ENCODE measurements around the gene CDK14.
"Not testable (repeated sequence)": the region's sequence is repeated elsewhere in the genome, so short reads cannot be mapped to it uniquely, and the experiment has no call there.

The CDK14 gene

DNA sequence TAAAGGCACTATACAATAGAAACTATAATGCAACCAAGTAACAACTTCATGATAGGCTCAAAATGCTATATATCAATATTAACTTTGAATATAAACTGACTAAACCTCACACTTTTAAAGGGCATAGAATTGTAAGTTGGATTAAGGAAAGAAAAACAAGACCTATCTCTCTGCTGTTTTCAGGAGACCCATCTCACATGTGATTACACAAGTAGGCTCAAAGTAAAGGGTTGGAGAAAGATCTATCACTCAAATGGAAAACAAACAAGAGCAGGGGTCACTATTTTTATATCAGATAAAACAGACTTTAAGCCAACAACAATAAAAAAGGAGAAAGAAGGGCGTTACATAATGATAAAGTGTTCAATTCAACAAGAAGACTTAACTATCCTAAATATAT lies 155.5 kb downstream of the CDK14 start:
- TF ChIP-seq POLR2AphosphoS5 (IDR thresholded peaks at IDR 0.05; ENCODE audit: low read depth, low read length) = no peak
- TF ChIP-seq POLR2A (IDR thresholded peaks at IDR 0.05; ENCODE audit: low read depth, low read length) = no peak
- TF ChIP-seq TAF1 (IDR thresholded peaks at IDR 0.05; ENCODE audit: borderline replicate concordance, low read depth, low read length) = no peak
- DNase-seq (ENCODE audit: insufficient read length) (no peak), FAIRE-seq (no peak)

GRCh38 chr7:90752051-90752450 lies 155.9 kb downstream of the CDK14 start:
- TF ChIP-seq TAF1 (IDR thresholded peaks at IDR 0.05; ENCODE audit: borderline replicate concordance, low read depth, low read length) (no peak), POLR2A (IDR thresholded peaks at IDR 0.05; ENCODE audit: low read depth, low read length) (no peak), POLR2AphosphoS5 (IDR thresholded peaks at IDR 0.05; ENCODE audit: low read depth, low read length) (no peak)
- no peak for FAIRE-seq
- DNase-seq (ENCODE audit: insufficient read length) = no peak

DNA sequence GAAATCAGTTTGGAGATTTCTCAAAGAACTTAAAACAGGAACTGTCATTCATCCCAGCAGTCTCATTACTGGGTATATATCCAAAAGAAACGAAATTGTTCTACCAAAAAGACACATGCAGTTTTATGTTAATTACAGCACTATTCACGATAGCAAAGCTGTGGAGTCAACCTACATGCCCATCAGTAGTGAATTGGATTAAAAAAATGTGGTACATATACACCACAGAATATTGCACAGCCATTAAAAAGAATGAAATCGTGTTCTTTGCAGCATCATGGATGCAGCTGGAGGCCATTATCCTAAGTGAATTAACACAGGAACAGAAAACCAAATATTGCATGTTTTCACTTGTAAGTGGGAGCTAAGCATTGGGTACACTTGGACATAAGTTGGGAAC lies 158.9 kb downstream of the CDK14 start:
- DNase-seq (ENCODE audit: insufficient read length) (no peak), FAIRE-seq (no peak)
- TF ChIP-seq POLR2AphosphoS5 (IDR thresholded peaks at IDR 0.05; ENCODE audit: low read depth, low read length) = no peak
- no peak for TF ChIP-seq POLR2A (IDR thresholded peaks at IDR 0.05; ENCODE audit: low read depth, low read length)
- TF ChIP-seq TAF1 (IDR thresholded peaks at IDR 0.05; ENCODE audit: borderline replicate concordance, low read depth, low read length) = no peak

DNA sequence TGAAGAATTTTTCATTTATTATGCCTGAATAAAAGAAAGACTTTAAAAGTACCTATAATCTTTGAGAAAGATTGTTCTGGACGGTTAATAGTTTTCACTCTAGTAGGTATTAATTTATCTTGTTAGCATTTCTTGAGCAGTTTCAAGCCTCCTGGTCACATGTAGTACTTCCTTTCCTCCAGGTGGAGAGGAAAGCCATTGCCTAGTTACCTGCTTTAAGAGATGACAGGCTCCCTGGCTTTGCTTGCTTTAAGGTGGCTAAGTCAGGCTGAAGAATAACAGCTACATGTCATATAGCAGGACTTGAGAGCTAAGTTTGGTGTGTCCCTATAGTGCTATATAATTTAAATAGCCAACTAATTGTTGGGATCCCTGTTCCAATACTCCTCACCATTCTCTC lies 160.2 kb downstream of the CDK14 start:
- FAIRE-seq (peak; percentile 38), DNase-seq (ENCODE audit: insufficient read length) (no peak)

GRCh38 chr7:90757565-90757950 lies 161.4 kb downstream of the CDK14 start:
- DNase-seq (ENCODE audit: insufficient read length); FAIRE-seq: not testable (repeated sequence)

More for the DNA sequence above, 160.2 kb downstream of the CDK14 start:
- TF ChIP-seq POLR2A (IDR thresholded peaks at IDR 0.05; ENCODE audit: low read depth, low read length) (no peak), POLR2AphosphoS5 (IDR thresholded peaks at IDR 0.05; ENCODE audit: low read depth, low read length) (no peak), TAF1 (IDR thresholded peaks at IDR 0.05; ENCODE audit: borderline replicate concordance, low read depth, low read length) (no peak)

GRCh38 chr7:90758933-90759562 lies 162.9 kb downstream of the CDK14 start:
- TF ChIP-seq POLR2A (IDR thresholded peaks at IDR 0.05; ENCODE audit: low read depth, low read length) (no peak), TAF1 (IDR thresholded peaks at IDR 0.05; ENCODE audit: borderline replicate concordance, low read depth, low read length) (no peak), POLR2AphosphoS5 (IDR thresholded peaks at IDR 0.05; ENCODE audit: low read depth, low read length) (no peak)
- no peak for DNase-seq (ENCODE audit: insufficient read length)
- FAIRE-seq = no peak

GRCh38 chr7:90759710-90760109 lies 163.6 kb downstream of the CDK14 start:
- DNase-seq (ENCODE audit: insufficient read length) (no peak), FAIRE-seq (no peak)
- TF ChIP-seq TAF1 (IDR thresholded peaks at IDR 0.05; ENCODE audit: borderline replicate concordance, low read depth, low read length) (no peak), POLR2A (IDR thresholded peaks at IDR 0.05; ENCODE audit: low read depth, low read length) (no peak), POLR2AphosphoS5 (IDR thresholded peaks at IDR 0.05; ENCODE audit: low read depth, low read length) (no peak)

GRCh38 chr7:90760892-90761291 lies 164.8 kb downstream of the CDK14 start:
- FAIRE-seq = no peak

DNA sequence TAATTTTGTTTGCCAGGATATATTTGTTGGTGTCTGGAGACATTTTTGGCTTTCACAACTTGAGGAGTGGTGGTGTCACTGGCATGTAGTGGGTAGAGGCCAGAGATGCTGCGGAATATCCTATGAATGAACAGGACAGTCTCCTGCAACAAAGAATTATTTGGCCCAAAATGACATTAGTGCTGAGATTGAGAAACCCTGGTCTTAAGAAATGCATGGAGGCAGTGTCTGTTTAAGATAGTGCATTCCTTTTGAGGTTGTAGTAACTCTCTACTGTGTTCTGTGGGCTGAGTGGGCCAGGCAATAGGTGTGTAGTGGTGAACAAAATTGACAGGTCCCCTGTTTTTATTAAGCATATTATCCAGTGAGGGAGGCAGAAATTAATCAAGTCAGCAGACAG lies 165.5 kb downstream of the CDK14 start:
- no peak for TF ChIP-seq POLR2AphosphoS5 (IDR thresholded peaks at IDR 0.05; ENCODE audit: low read depth, low read length)
- no peak for TF ChIP-seq TAF1 (IDR thresholded peaks at IDR 0.05; ENCODE audit: borderline replicate concordance, low read depth, low read length)
- no peak for TF ChIP-seq POLR2A (IDR thresholded peaks at IDR 0.05; ENCODE audit: low read depth, low read length)
- no peak for FAIRE-seq
- DNase-seq (ENCODE audit: insufficient read length) = no peak

More at GRCh38 chr7:90760892-90761291, 164.8 kb downstream of the CDK14 start:
- DNase-seq (ENCODE audit: insufficient read length) = no peak
- TF ChIP-seq TAF1 (IDR thresholded peaks at IDR 0.05; ENCODE audit: borderline replicate concordance, low read depth, low read length) = no peak
- no peak for TF ChIP-seq POLR2A (IDR thresholded peaks at IDR 0.05; ENCODE audit: low read depth, low read length)
- TF ChIP-seq POLR2AphosphoS5 (IDR thresholded peaks at IDR 0.05; ENCODE audit: low read depth, low read length) = no peak

DNA sequence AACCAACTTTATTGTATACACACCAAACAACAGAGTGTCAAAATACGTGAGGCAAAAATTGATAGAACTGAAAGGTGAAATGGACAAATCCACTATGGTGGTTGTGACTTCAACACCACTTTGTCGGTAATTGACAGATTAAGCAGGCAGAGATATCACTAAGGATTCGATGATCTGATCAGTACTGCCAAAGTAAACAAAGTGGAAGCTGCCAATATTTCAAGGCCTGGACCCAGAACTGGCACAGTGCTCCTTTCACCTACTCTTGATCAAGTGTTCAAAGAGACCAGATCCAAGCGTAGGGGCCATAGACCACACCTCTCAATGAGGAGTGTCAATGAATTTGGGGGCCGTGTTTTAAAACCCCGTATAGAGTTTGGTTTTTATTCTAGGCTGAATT lies 167.0 kb downstream of the CDK14 start:
- no peak for FAIRE-seq
- DNase-seq (ENCODE audit: insufficient read length) = no peak
- TF ChIP-seq POLR2A (IDR thresholded peaks at IDR 0.05; ENCODE audit: low read depth, low read length) (no peak), POLR2AphosphoS5 (IDR thresholded peaks at IDR 0.05; ENCODE audit: low read depth, low read length) (no peak), TAF1 (IDR thresholded peaks at IDR 0.05; ENCODE audit: borderline replicate concordance, low read depth, low read length) (no peak)

- no peak for DNase-seq (ENCODE audit: insufficient read length)
- no peak for FAIRE-seq
- TF ChIP-seq TAF1 (IDR thresholded peaks at IDR 0.05; ENCODE audit: borderline replicate concordance, low read depth, low read length) = no peak
- TF ChIP-seq POLR2A (IDR thresholded peaks at IDR 0.05; ENCODE audit: low read depth, low read length) = no peak
- no peak for TF ChIP-seq POLR2AphosphoS5 (IDR thresholded peaks at IDR 0.05; ENCODE audit: low read depth, low read length)
Observed at GRCh38 chr7:90764848-90765570, 168.9 kb downstream of the CDK14 start.

- TF ChIP-seq TAF1 (IDR thresholded peaks at IDR 0.05; ENCODE audit: borderline replicate concordance, low read depth, low read length) (no peak), POLR2AphosphoS5 (IDR thresholded peaks at IDR 0.05; ENCODE audit: low read depth, low read length) (no peak), POLR2A (IDR thresholded peaks at IDR 0.05; ENCODE audit: low read depth, low read length) (no peak)
- no peak for DNase-seq (ENCODE audit: insufficient read length)
- no peak for FAIRE-seq
Observed at GRCh38 chr7:90766814-90767564, 170.9 kb downstream of the CDK14 start.
